ENCODE data around the gene BTRC.
"Not testable (repeated sequence)": the region's sequence is repeated elsewhere in the genome, so short reads cannot be mapped to it uniquely, and the experiment has no call there.

Gene BTRC

DNA sequence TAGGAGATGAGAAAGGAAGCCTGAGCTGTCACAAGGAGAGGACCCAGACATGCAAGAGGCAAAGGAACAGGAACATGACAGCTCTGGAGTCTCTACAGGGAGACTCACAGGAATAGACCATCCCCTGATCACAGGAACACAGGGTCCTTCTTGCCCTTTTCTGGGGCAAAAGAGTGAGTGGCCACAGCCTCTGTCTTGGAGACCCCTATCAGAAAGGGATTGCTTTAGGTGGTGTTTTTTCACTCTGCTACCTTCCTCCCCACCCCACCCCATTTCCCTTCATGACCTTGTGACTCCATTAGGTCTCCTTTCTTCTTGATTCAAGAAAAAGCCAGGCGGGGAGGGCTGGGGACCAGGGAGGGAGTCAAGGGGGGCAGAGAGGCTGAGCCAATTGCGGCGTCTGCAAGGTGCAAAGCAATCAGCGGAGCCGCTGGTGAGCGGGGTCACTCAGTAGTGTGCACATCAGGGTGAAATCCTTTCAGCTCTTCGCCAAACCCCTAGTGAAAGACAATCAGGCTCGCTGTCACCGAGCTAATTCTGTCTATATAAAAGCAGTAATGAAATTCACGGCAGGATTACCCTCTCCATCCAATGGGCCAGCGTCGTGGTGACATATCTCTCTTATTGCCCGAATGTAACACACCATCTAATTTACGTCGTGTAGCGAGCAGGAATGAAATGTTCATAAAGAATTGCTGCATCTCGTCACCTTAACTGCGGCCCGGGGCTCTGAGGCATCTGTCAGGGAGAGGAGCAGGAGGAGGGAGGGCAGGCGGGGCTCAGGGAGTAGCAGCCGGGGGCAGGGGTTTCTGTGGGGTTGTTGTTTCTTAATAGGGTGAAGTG, 31.5 kb upstream of the BTRC start:
- no peaks in the 10 kb centered on the region for H3K27me3 ChIP-seq (ENCODE audit: insufficient read depth, low read depth)
- no peaks in the 10 kb centered on the region for H4K20me1 ChIP-seq (ENCODE audit: insufficient read depth)
- H3K79me2 ChIP-seq (ENCODE audit: insufficient read depth, low read depth), result no peaks in the 10 kb centered on the region
- H2AFZ ChIP-seq (ENCODE audit: low read depth), result no peak overlapping the region
- no peak overlapping the region for H3K9ac ChIP-seq
- no peak overlapping the region for H3K4me3 ChIP-seq (IDR thresholded peaks at IDR 0.05; ENCODE audit: insufficient read depth, low read depth, low read length)
- no peak overlapping the region for H3K27ac ChIP-seq
- H3K4me1 ChIP-seq (ENCODE audit: low read depth, poor library complexity, severe bottlenecking), result no peaks in the 10 kb centered on the region
- no peaks in the 10 kb centered on the region for H3K36me3 ChIP-seq (ENCODE audit: insufficient read depth)
- no peak overlapping the region for H3K4me2 ChIP-seq
- TF ChIP-seq, protein P1, sequence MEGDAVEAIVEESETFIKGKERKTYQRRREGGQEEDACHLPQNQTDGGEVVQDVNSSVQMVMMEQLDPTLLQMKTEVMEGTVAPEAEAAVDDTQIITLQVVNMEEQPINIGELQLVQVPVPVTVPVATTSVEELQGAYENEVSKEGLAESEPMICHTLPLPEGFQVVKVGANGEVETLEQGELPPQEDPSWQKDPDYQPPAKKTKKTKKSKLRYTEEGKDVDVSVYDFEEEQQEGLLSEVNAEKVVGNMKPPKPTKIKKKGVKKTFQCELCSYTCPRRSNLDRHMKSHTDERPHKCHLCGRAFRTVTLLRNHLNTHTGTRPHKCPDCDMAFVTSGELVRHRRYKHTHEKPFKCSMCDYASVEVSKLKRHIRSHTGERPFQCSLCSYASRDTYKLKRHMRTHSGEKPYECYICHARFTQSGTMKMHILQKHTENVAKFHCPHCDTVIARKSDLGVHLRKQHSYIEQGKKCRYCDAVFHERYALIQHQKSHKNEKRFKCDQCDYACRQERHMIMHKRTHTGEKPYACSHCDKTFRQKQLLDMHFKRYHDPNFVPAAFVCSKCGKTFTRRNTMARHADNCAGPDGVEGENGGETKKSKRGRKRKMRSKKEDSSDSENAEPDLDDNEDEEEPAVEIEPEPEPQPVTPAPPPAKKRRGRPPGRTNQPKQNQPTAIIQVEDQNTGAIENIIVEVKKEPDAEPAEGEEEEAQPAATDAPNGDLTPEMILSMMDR (conservative IDR thresholded peaks at IDR 0.05; ENCODE audit: low read depth, low read length), result no peak

DNA sequence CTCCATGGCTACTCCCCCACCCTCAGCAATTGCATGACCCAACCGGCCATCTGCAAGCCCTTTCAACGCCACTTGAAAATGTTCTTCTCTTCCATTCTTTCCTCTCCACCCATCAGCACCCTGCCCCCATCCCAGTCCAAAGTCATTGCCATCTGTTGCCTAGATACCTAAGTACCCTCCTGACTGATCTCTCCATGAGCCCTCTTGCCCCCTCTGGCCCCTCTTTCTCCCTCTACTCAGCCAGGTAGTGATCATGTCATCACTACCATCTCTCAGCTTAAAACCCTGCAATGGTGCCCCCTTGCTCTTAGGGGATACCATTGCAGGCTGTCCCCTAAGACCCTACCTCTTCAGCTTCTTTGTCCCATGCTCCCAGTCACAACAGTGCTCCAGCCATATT, 30.5 kb upstream of the BTRC start:
- no peaks in the 10 kb centered on the region for H3K79me2 ChIP-seq (ENCODE audit: insufficient read depth, low read depth)
- H3K36me3 ChIP-seq (ENCODE audit: insufficient read depth), result no peaks in the 10 kb centered on the region
- H4K20me1 ChIP-seq (ENCODE audit: insufficient read depth), result no peaks in the 10 kb centered on the region
- H2AFZ ChIP-seq (ENCODE audit: low read depth), result no peak overlapping the region
- H3K9ac ChIP-seq, result no peak overlapping the region
- no peaks in the 10 kb centered on the region for H3K27me3 ChIP-seq (ENCODE audit: insufficient read depth, low read depth)
- no peak overlapping the region for H3K27ac ChIP-seq
- H3K4me3 ChIP-seq (IDR thresholded peaks at IDR 0.05; ENCODE audit: insufficient read depth, low read depth, low read length), result no peak overlapping the region
- no peak overlapping the region for H3K4me2 ChIP-seq
- no peaks in the 10 kb centered on the region for H3K4me1 ChIP-seq (ENCODE audit: low read depth, poor library complexity, severe bottlenecking)
- TF ChIP-seq, protein P1 (conservative IDR thresholded peaks at IDR 0.05; ENCODE audit: low read depth, low read length), result no peak

DNA sequence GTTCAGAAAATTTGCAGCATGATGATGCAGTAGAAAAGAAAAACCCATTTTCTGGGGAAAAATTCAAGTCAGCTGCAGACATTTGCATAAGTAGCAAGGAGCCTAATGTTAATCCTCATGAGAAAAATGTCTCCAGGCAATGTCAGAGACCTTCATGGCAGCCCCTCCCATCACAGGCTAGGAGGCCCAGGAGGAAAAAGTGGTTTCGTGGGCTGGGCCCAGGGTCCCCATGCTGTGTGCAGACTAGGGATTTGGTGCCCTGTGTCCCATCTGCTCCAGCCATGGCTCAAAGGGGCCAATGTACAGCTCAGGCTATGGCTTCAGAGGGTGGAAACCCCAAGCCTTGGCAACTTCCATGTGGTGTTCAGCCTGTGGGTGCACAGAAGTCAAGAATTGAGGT, 26.5 kb upstream of the BTRC start:
- not testable (repeated sequence) for H3K4me1 ChIP-seq (ENCODE audit: low read depth, poor library complexity, severe bottlenecking); H3K27me3 ChIP-seq (ENCODE audit: insufficient read depth, low read depth); H3K79me2 ChIP-seq (ENCODE audit: insufficient read depth, low read depth); H3K27ac ChIP-seq; H3K4me3 ChIP-seq (IDR thresholded peaks at IDR 0.05; ENCODE audit: insufficient read depth, low read depth, low read length); H4K20me1 ChIP-seq (ENCODE audit: insufficient read depth); H3K4me2 ChIP-seq; H2AFZ ChIP-seq (ENCODE audit: low read depth); H3K9ac ChIP-seq; H3K36me3 ChIP-seq (ENCODE audit: insufficient read depth)

DNA sequence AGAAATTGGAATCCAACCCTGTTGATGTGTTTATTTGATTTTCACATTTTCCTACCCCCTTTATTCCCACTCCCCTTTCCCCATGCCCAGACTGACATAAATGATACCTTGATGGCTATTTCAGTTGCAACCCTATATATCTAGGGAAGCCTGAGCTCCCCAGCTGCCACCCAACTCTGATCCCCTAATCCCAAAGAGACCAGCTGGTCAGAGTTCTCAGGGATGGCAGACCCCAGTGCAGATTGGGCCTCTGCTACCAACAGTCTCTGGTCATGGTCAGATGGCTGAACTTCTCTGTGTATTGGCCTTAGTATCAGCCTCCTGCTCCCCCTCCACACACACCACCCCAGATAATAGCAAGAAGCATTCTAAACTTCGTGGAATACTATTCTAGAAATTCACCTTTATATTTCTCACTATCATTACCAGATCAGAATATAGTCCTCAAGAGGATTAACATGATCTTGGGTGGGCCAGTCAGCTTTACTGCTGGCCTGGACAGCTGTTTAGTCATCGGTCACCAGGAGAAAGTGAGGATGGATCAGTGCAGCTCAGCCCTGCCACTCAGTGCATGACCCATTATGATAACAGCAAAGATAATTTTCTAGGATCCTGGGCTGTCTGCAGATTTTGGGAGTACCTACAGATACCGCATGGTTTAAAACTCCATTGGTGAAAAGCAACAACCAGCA, 24.5 kb upstream of the BTRC start:
- no peaks in the 10 kb centered on the region for H3K79me2 ChIP-seq (ENCODE audit: insufficient read depth, low read depth)
- no peaks in the 10 kb centered on the region for H4K20me1 ChIP-seq (ENCODE audit: insufficient read depth)
- no peaks in the 10 kb centered on the region for H3K4me1 ChIP-seq (ENCODE audit: low read depth, poor library complexity, severe bottlenecking)
- no peak overlapping the region for H3K4me3 ChIP-seq (IDR thresholded peaks at IDR 0.05; ENCODE audit: insufficient read depth, low read depth, low read length)
- H3K27me3 ChIP-seq (ENCODE audit: insufficient read depth, low read depth), result no peaks in the 10 kb centered on the region
- TF ChIP-seq, protein P1 (conservative IDR thresholded peaks at IDR 0.05; ENCODE audit: low read depth, low read length), result no peak
- H2AFZ ChIP-seq (ENCODE audit: low read depth), result no peak overlapping the region
- H3K4me2 ChIP-seq, result no peak overlapping the region
- H3K9ac ChIP-seq, result no peak overlapping the region
- H3K36me3 ChIP-seq (ENCODE audit: insufficient read depth), result no peaks in the 10 kb centered on the region
- H3K27ac ChIP-seq, result no peak overlapping the region

DNA sequence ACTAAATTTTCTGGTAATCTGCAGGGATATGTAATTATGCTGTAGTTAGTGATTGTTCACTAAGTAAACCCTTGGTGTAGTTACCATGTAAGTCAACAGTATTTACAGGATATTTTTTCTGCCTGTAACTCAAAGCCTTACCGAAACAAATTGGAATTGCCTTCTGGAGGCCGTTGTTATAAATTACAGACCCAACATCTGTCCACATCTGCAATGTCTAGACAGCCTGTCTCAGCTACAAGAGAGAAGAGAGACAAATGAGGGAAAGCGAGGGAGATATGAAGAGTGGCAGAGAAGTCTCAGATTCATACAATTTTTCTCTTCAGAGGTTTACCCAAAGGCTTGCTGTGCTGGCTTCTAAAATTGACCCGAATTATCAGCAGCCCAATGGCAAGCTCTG, 23.7 kb upstream of the BTRC start:
- Histone ChIP-seq H3K9ac (no peak overlapping the region), H3K36me3 (ENCODE audit: insufficient read depth) (no peaks in the 10 kb centered on the region), H4K20me1 (ENCODE audit: insufficient read depth) (no peaks in the 10 kb centered on the region), H3K4me3 (IDR thresholded peaks at IDR 0.05; ENCODE audit: insufficient read depth, low read depth, low read length) (no peak overlapping the region), H3K27me3 (ENCODE audit: insufficient read depth, low read depth) (no peaks in the 10 kb centered on the region), H3K4me1 (ENCODE audit: low read depth, poor library complexity, severe bottlenecking) (no peaks in the 10 kb centered on the region), H2AFZ (ENCODE audit: low read depth) (no peak overlapping the region), H3K79me2 (ENCODE audit: insufficient read depth, low read depth) (no peaks in the 10 kb centered on the region), H3K4me2 (no peak overlapping the region), H3K27ac (no peak overlapping the region)
- TF ChIP-seq, protein P1 (conservative IDR thresholded peaks at IDR 0.05; ENCODE audit: low read depth, low read length), result no peak

Measured in KMS-11 (cell line).